ENCODE results near the gene CTIF.

DNA sequence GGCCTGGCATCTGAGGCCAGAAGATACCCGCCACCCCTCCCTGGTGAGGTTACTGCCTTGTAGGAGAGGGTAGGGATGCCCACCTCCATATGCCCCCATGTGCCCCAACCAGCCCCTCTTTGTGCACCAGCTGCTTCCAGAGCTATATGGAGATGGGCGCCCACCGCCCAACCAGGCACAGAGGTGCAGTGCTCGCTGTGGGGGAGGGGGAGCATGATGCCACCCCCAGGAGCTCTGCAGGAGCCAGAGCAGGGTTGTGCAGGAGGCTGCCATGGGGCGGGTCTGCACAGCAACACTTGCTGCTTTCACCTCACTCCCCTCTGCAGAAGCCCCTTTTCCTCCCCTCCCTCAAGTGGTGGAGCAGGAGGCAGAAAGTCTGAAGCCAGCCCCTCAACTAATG, 237.3 kb downstream of the CTIF start:
- TF ChIP-seq, protein P1, sequence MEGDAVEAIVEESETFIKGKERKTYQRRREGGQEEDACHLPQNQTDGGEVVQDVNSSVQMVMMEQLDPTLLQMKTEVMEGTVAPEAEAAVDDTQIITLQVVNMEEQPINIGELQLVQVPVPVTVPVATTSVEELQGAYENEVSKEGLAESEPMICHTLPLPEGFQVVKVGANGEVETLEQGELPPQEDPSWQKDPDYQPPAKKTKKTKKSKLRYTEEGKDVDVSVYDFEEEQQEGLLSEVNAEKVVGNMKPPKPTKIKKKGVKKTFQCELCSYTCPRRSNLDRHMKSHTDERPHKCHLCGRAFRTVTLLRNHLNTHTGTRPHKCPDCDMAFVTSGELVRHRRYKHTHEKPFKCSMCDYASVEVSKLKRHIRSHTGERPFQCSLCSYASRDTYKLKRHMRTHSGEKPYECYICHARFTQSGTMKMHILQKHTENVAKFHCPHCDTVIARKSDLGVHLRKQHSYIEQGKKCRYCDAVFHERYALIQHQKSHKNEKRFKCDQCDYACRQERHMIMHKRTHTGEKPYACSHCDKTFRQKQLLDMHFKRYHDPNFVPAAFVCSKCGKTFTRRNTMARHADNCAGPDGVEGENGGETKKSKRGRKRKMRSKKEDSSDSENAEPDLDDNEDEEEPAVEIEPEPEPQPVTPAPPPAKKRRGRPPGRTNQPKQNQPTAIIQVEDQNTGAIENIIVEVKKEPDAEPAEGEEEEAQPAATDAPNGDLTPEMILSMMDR (IDR thresholded peaks at IDR 0.05; ENCODE audit: poor library complexity): no peak
- TF ChIP-seq EZH2phosphoT487 (IDR thresholded peaks at IDR 0.05; ENCODE audit: low read depth, severe bottlenecking, unreplicated experiment) (no peak), EZH2 (IDR thresholded peaks at IDR 0.05; ENCODE audit: borderline replicate concordance) (no peak)

All from hepatocyte (in vitro differentiated cells).